Stimulated activated CD4-positive, alpha-beta T cell treated with anti-CD3 and anti-CD28 coated beads, Interleukin-1b, Interleukin-23, amount 100 ng/mL, for 24 hours (primary cell): ENCODE results near the gene HELT.
"Not testable (repeated sequence)": the region's sequence is repeated elsewhere in the genome, so short reads cannot be mapped to it uniquely, and the experiment has no call there.

Source experiments
- DNase-seq, 4 experiments: peaks; one replicate each; pipeline ENCODE4 v3.0.0-alpha.2; 2020; ENCODE audit warnings: low read depth in 4 of 4, low spot score in 1 of 4

Gene HELT

GRCh38 chr4:185017964-185018772, at the start of gene HELT:
HELT (plus strand) TSS chr4:185018490; CDS start chr4:185018929, 439 bp downstream.
- no peak for DNase-seq

GRCh38 chr4:184968784-184969201, 49.5 kb upstream of the HELT start:
- no peak for DNase-seq

GRCh38 chr4:184969610-184970009, 48.7 kb upstream of the HELT start:
- no peak for DNase-seq

- no peak for DNase-seq
Measured at GRCh38 chr4:184972991-184973390, 45.3 kb upstream of the HELT start.

GRCh38 chr4:184976348-184976747, 41.9 kb upstream of the HELT start:
- DNase-seq, result not testable (repeated sequence)

- DNase-seq, result no peak
Measured at GRCh38 chr4:184977747-184978146, 40.5 kb upstream of the HELT start.

- DNase-seq, result no peak
Measured at GRCh38 chr4:184978211-184978610, 40.1 kb upstream of the HELT start.

- DNase-seq, result no peak
Measured at GRCh38 chr4:184979461-184980124, 38.7 kb upstream of the HELT start.

GRCh38 chr4:184980261-184980660, 38.0 kb upstream of the HELT start:
- DNase-seq, result no peak

GRCh38 chr4:184983672-184984356, 34.5 kb upstream of the HELT start:
- peak in 3 of 4 experiments; percentile 53 to 60 (median 54) for DNase-seq

GRCh38 chr4:184987493-184988031, 30.7 kb upstream of the HELT start:
- no peak for DNase-seq

- DNase-seq, result no peak
Measured at GRCh38 chr4:184988611-184989010, 29.7 kb upstream of the HELT start.

- DNase-seq, result not testable (repeated sequence)
Measured at GRCh38 chr4:184989283-184989682, 29.0 kb upstream of the HELT start.

- not testable (repeated sequence) for DNase-seq
Measured at GRCh38 chr4:184990131-184990530, 28.2 kb upstream of the HELT start.

- DNase-seq, result no peak
Measured at GRCh38 chr4:184991860-184992259, 26.4 kb upstream of the HELT start.

GRCh38 chr4:184992422-184992821, 25.9 kb upstream of the HELT start:
- no peak for DNase-seq

- DNase-seq, result no peak
Measured at GRCh38 chr4:184993247-184993646, 25.0 kb upstream of the HELT start.

- no peak for DNase-seq
Measured at GRCh38 chr4:184994010-184994622, 24.2 kb upstream of the HELT start.

GRCh38 chr4:184994623-184995010, 23.7 kb upstream of the HELT start:
- DNase-seq, result no peak

- not testable (repeated sequence) for DNase-seq
Measured at GRCh38 chr4:184997656-184998055, 20.6 kb upstream of the HELT start.

GRCh38 chr4:185002784-185003183, 15.5 kb upstream of the HELT start:
- no peak for DNase-seq
